HG02943 (cell line): ENCODE data around the gene PYDC1.
"Not testable (repeated sequence)": the region's sequence is repeated elsewhere in the genome, so short reads cannot be mapped to it uniquely, and the experiment has no call there.

ENCODE experiments used
- ATAC-seq: cut with Tn5 transposase; IDR thresholded peaks from one replicate; pipeline ENCODE4 v1.9.1; 2021; ENCODE audit warnings: mild to moderate bottlenecking, low read depth, moderate library complexity; ENCODE audit not compliant: unreplicated experiment

PYDC1 gene

GRCh38 chr16:31198207-31198882, 18.6 kb downstream of the PYDC1 start:
- ATAC-seq = no peak

- ATAC-seq = no peak
These were observed 20.4 kb downstream of the PYDC1 start for GRCh38 chr16:31196324-31197088.

- ATAC-seq = not testable (repeated sequence)
These were observed 21.1 kb downstream of the PYDC1 start for GRCh38 chr16:31195861-31196260.

DNA sequence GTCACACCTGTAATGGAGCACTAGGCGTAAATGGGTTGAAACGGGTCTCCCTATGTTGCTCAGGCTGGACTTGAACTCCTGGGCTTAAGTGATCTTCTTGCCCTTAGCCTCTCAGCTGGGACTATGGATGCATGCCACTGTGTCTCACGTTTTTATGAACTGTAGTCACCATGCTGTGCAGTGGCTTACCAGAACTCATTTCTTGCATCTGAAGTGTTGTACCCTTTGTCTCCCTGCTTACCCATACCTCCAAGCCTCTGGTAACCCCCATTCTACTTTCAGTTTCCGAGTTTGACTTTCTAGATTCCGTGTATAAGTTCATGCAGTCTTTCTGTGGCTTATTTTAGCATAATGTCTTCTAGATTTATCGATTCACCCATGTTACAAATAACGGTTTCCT, 22.0 kb downstream of the PYDC1 start:
- ATAC-seq = no peak

DNA sequence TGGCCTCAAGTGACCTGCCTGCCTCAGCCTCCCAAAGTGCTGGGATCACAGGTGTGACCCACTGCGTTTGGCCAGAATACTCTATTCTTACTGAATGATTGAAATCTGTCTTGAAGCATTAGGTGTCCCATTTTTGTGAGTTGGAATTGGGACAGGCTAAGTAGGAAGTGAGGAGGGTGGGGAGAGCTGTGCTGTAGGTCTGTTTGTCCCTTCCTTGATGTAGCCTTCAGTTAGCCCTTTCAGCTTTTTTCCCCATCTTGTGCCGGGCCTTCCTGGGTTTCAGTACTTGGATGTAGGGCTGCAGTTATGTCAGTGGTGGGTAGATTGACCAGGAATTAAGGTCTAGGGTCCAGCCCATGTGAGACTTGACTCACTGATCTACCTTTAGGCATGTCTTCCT, 23.1 kb downstream of the PYDC1 start:
- ATAC-seq = no peak

DNA sequence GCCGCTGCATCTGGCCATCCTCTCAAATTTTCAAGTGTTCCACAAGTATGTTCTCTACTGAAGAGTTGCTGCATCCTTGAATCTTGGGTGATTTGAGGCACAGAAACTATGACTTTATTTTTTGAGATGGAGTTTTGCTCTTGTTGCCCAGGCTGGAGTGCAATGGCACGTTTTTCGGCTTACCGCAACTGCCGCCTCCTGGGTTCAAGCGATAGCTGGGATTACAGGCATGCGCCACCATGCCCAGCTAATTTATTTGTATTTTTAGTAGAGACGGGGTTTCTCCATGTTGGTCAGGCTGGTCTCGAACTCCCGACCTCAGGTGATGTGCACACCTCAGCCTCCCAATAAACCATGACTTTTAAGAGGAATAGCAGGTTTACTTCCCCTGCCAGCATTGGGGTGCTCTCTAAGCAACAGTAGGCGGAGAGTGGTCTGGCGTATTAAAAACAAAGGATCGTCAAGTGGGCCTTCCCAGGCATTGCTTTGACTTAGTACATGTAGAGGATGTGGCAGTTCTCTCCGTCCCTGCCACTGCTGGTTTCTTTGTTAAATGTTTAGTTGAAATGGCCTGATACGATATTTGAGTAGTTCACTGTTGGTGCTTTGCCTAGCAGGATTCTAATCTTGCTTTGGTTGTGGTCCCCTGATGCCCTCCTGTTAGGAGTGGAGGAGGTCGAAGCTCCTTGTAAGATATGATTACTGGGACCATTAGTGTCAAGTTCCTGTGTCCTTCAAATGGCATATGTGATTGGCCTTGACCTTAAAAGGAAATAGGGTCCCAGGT, 23.9 kb downstream of the PYDC1 start:
- ATAC-seq = no peak

DNA sequence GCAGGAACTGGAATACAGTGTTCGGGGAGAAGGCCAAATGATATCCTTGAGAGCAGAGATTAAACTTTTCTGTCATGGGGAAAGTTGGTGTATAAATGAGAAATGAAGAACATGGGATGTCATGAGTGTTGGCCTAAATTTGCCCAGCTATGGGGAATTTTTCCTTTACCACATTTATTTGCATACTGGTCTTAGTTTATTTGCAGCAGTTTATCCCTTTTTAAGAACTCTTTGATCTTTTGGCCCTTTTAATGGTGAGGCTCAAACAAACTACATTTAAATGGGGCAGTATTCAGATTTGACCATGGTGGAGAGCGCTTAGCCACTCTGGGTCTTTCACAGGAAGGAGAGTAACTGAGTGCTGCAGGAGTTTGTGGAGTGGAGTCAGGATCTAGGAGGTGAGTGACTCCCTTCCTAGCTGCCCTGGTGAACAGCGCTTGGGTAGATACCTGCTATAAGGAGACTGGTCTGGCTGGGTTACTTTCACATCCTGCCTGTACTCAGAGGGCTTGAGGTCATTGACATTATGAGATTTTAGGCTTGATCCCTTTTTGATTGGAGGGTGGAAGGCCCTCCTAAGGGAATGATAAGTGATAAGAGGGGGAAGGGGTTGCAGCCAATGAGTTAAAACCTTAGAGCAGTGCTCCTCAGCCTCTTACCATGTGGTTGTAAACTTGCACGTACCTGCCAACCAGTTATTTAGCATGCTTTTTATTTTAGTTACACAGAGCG, 25.1 kb downstream of the PYDC1 start:
- no peak for ATAC-seq

DNA sequence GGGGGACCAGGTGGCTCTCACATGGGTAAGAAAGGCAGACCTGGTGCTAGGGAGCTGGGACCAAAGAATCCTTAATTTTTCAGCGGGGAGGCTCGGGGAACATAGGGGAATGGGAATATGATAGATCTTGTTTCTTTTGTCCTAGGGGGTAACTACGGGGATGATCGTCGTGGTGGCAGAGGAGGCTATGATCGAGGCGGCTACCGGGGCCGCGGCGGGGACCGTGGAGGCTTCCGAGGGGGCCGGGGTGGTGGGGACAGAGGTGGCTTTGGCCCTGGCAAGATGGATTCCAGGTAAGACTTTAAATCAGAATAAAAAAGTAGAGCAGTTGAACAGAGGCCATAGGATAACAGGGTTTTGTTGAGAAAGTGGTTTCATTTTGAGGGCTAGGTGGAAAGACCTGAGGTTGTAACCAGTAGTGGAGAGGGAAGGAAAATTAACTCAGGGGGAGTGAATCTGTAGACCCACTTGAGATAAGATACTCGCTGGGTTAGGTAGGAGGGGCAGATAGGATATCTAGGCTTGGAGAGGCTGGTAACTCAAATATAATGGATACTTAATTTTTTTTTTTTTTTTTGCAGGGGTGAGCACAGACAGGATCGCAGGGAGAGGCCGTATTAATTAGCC, 26.0 kb downstream of the PYDC1 start:
- ATAC-seq = no peak

GRCh38 chr16:31190061-31190460, 26.9 kb downstream of the PYDC1 start:
- ATAC-seq = no peak

GRCh38 chr16:31189412-31189778, 27.5 kb downstream of the PYDC1 start:
- ATAC-seq = no peak

DNA sequence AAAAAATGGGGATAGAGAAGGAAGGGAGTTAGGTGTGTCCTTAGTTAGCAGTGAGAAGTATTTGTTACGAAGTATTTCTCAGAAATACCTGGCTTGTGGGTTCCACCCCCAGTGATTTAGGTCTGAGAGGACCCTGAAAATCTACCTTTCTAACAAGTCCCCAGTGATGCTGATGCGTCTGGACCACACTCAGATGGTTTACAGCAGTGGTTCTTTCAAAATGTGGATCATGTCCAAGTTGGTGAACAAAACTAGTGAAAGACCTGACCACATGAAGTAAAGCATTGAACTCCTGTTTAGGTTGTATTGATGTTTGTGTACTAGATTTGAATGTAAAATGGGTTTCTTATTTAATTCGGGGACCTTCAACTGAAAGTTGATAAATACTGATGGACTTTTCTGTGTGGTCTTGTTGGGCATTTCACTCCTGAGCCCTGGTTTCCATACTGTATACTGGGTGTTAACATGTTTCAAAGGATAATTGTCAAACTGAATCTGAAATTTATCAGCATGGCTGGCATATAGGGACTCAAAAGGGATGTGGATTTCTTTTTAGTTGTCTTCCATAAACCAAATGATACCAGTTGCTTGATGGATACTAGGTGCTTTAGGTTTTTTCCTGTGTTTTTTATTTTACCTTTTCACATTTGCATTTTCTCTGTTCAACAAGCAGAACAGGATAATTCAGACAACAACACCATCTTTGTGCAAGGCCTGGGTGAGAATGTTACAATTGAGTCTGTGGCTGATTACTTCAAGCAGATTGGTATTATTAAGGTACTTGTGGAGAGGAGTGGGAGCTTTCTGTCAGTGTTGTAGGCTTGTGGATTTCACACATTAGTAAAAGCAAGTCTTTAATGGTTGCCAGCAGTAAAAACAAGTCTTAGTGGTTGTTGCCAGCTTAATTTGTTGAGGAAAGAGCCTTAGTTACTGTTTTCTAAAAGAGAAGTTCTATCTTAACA, 28.2 kb downstream of the PYDC1 start:
- ATAC-seq = no peak

DNA sequence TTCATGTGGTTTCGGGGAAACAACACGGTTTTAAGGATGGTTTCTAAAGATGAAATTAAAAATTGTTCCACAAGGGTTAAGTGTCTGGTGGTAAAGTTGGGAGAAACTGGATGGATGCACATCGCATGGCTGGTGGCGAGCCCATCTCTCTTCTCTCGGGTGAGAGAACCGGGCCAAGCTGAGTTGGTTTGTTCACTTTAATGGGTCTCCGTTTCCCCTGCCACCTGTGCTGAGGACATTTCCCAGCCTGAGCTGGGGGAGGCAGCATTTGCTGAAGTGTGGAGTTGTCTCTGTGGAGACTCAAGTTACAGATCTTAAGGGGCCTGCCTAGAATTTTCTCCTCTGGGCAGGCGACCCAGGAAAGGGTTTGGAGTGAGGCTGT, 29.1 kb downstream of the PYDC1 start:
- no peak for ATAC-seq

DNA sequence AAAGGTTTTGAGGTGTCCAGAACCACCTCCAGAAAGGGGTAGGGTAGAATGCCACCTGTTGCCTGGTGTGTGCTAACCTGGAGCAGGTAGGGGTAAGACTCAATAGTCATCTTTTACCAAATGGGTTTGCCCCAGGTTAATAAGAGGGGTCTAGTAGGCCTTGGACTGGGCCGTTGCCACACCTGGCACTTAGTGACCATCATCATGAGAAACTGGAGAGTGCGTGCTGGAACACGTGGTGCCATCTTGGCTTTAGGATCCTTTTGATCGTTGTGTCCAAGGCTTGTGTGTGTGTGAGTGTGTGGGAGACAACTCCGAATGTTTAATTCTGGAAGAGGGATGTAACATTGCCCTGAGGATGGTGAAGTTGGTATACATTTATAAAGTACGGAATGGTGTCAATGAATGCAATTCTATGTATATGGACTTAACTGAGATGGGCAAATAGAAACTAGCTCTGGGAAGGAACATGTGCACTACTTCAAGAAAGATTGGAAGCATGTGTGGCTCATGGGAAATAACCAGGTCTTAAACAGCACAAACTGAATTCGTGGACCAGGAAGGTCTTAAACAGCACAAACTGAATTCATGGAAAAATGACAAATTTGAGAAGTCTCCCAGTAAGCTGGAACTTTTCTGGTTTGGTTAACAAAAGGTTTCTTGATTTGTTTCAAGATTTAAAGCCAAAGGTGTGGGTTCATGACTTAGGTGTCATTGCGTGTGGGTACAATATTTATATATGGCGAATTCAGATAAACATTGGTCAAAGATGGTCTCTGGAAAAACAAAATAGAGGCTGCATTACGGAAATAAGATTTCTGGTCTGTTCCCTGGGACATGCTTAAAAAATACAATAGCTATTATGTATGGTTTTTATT, 29.8 kb downstream of the PYDC1 start:
- no peak for ATAC-seq

DNA sequence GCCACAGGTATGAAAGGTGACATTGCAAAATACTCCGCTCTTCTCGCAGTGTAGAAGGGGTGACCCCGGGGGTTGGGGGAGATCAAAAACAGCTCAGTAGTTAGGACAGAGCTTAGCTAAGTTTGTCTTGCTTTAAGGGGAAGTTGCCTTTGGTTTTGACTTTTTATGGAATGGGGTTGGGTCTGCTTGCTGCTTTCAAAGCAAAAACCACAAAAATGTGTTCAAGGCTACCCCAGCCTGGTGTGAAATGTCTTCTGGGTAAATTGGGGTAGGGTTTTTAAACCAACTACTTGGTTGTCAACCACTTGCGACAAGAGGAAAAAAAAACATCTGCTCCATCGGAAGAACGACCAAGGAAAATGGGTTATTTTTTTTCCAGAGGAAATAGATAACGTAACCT, 30.8 kb downstream of the PYDC1 start:
- no peak for ATAC-seq

- ATAC-seq = no peak
These were observed 31.6 kb downstream of the PYDC1 start for GRCh38 chr16:31185339-31185738.

DNA sequence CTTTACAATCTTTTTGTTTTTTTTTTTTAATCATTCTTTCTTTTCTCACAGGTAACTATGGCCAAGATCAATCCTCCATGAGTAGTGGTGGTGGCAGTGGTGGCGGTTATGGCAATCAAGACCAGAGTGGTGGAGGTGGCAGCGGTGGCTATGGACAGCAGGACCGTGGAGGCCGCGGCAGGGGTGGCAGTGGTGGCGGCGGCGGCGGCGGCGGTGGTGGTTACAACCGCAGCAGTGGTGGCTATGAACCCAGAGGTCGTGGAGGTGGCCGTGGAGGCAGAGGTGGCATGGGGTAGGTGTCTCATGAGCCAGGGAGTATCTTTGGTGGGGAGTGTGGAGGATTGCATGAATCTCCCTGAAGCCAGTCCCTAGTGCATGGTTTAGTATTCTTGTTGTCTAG, 32.0 kb downstream of the PYDC1 start:
- ATAC-seq = no peak

GRCh38 chr16:31183432-31184428, 33.2 kb downstream of the PYDC1 start:
- ATAC-seq = no peak
